ENCODE data around the gene ACAD8.

The ACAD8 gene

DNA sequence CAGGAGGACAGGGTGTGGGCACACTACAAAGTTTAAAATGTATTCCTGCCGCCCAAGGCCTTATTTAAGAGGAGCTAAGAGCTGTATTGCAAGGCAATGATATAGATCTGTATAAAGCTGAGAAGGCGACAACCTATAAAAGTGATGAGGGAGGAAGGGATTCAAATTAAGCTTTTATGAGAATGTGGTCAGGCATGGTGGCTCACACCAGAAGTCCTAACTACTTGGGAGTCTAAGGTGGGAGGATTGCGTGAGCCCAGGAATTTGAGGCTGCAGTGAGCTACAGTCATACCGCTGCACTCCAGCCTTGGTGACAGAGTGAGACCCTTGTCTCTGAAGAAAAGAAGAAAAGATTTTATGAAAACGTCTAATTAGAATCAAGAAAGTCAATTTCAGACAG is 13.1 kb downstream of the ACAD8 start:
- intact Hi-C loops (cut with micrococcal nuclease), result no loop called here
- Mint-ChIP-seq H3K36me3 (ENCODE audit: low read depth) (peaks cover 34% of the 10 kb centered on the region), H3K27ac (no peak overlapping the region), H3K4me3 (no peak overlapping the region), H3K4me1 (ENCODE audit: low read depth) (peaks cover 26% of the 10 kb centered on the region), H3K9me3 (no peaks in the 10 kb centered on the region), H3K27me3 (peaks cover 44% of the 10 kb centered on the region)

DNA sequence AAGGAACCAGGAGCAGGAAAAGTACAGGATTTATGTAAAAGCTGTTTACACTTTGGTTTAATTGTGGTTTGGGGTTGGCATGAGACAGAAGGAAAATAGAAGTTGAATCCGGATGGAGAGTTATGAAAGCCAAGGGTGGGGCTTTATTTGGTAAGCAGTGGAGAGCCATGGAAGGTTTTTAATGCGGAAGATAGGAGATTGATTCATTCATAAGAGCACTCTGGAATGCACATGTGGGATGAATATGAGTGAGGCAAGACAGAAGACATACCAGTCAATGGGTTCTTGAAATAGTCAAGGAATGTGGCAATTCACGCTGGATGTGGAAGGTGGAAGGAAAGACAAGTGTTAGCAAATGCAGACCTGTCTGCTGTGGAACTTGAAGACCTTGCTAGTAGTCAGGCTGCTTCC is 13.5 kb downstream of the ACAD8 start:
- Mint-ChIP-seq H3K4me1 (ENCODE audit: low read depth) (peaks cover 26% of the 10 kb centered on the region), H3K4me3 (no peak overlapping the region), H3K36me3 (ENCODE audit: low read depth) (peaks cover 30% of the 10 kb centered on the region), H3K27me3 (peaks cover 48% of the 10 kb centered on the region), H3K27ac (no peak overlapping the region), H3K9me3 (no peaks in the 10 kb centered on the region)
- intact Hi-C loops (cut with micrococcal nuclease), result no loop called here

DNA sequence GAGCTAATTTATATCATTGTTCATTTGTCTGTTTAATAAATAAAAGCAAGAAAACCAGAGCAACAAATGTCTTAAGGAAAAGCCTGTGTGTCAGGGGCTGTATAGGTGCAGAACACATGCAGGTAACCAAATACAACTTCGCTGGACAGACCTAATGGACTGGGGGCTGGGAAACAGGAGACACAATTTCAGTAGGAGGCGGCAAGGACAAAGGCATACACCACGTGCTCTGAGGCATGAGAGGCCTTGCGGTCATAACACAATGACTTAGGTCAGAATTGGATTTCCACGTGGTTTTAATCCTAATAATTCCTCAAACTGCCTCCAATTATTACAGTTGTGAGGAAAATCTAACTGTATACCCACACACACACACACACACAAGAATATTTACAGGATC is 14.1 kb downstream of the ACAD8 start:
- Mint-ChIP-seq H3K9me3 (no peaks in the 10 kb centered on the region), H3K27ac (no peak overlapping the region), H3K36me3 (ENCODE audit: low read depth) (peaks cover 24% of the 10 kb centered on the region), H3K27me3 (peaks cover 50% of the 10 kb centered on the region), H3K4me1 (ENCODE audit: low read depth) (peaks cover 26% of the 10 kb centered on the region), H3K4me3 (no peak overlapping the region)
- intact Hi-C loops (cut with micrococcal nuclease), result no loop called here

DNA sequence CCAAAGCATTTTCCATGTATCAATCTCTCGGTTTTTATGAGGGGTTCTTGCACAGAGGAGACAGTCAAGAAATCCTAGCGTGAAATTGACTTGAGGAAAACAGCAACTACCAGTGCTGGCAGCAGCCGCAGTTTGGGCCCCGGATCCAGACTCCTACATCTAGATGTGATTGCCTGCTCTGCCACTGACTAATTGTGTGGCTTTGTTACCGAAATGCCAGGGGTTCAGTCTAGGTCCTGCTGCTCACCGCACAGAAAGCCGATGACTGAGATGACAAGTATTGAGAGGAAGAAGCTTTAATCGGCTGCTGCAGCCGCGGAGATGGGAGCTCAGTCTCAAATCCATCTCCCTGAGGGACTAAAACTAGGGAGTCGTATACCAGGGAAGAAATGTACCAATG is 14.6 kb downstream of the ACAD8 start:
- Mint-ChIP-seq H3K27me3 (peaks cover 52% of the 10 kb centered on the region), H3K36me3 (ENCODE audit: low read depth) (peaks cover 19% of the 10 kb centered on the region), H3K27ac (no peak overlapping the region), H3K4me3 (no peak overlapping the region), H3K4me1 (ENCODE audit: low read depth) (peaks cover 26% of the 10 kb centered on the region), H3K9me3 (no peaks in the 10 kb centered on the region)
- intact Hi-C loops (cut with micrococcal nuclease), result no loop called here

DNA sequence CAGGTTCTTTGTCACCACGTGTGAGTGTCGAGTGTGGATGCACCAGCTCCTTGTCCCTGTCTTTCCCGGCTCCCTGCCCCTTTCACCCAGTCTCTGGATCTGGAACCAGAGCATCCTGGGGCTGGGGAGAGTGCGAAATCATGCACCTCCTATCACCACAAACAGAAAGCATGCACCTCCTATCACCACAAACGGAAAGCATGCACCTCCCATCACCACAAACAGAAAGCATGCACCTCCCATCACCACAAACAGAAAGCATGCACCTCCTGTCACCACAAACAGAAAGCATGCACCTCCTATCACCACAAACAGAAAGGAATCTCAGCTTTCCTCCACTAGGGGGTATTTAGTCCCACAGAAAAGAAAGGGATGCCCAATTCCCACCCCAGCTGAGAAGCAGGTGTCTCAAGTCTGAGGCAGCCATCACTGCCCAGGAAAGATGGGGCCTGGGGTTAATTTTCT is 16.9 kb downstream of the ACAD8 start:
- H3K36me3 Mint-ChIP-seq (ENCODE audit: low read depth), result no peaks in the 10 kb centered on the region
- no peak overlapping the region for H3K4me3 Mint-ChIP-seq
- H3K4me1 Mint-ChIP-seq (ENCODE audit: low read depth), result peaks cover 26% of the 10 kb centered on the region
- H3K27me3 Mint-ChIP-seq, result peaks cover 68% of the 10 kb centered on the region
- no peak overlapping the region for H3K27ac Mint-ChIP-seq
- intact Hi-C loops (cut with micrococcal nuclease), result no loop called here
- H3K9me3 Mint-ChIP-seq, result no peaks in the 10 kb centered on the region

DNA sequence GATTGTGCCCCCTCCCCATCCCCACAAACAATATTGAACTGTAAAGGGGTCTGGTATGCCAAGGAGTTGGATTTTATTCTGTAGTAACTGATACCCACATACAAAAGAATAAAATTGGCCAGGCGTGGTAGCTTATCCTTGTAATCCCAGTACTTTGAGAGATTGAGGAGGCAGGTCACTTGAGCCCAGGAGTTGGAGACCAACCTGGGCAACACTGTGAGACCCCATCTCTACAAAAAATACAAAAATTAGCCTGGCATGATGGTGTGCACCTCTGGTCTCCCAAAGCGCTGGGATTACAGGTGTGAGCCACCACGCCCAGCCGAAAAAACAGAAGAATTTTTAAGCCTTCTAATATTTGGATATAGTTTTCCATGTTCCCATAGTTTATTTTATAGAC is 18.6 kb downstream of the ACAD8 start:
- H3K27me3 Mint-ChIP-seq, result peaks cover 79% of the 10 kb centered on the region
- H3K9me3 Mint-ChIP-seq, result no peaks in the 10 kb centered on the region
- no peak overlapping the region for H3K4me3 Mint-ChIP-seq
- no peaks in the 10 kb centered on the region for H3K36me3 Mint-ChIP-seq (ENCODE audit: low read depth)
- intact Hi-C loops (cut with micrococcal nuclease), result no loop called here
- no peak overlapping the region for H3K27ac Mint-ChIP-seq
- H3K4me1 Mint-ChIP-seq (ENCODE audit: low read depth), result peaks cover 22% of the 10 kb centered on the region

DNA sequence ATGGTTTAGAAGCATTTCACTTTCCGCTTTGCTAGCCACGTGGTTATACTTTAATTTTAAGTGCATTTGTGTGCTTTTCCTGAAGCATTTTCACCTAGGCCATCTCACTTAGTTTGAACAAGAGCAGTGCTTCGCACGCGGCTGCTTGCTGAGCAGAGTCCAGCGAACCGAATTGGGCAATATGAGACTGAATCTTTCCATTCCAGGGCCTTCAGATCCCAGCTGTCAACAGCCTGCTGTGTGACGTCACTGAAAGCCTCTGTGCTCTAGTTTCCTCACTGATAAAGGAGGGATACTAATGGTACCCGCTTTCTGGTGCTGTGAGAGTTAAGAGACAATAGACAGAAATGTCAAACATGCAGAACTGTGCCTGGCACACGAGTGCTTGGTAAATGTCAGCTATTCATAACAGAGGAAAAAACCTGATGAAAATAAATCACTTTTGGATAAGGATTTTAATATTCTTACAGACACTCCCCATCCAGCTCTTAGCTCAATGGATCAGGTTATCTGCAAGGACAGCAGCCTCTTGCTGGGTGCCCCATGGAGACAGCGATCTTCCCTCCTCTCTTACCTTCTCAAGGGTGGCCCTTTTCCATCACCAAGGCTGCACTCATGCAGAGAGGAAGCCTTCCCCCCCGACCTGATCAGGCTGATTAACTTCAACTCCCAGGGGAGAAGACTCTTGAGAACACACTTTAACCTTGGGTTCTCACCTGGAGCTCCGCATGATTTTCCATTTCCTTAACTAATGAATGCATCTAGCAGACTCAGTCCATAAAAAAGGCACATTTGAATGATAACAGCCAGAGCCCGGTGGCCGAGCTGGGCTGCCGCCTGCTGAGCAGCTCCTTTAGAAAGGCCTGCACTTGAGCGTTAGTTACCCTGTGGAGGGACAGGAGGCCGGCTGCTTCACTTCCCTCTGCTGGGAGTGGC is 19.3 kb downstream of the ACAD8 start:
- Mint-ChIP-seq H3K9me3 (no peaks in the 10 kb centered on the region), H3K4me1 (ENCODE audit: low read depth) (peaks cover 15% of the 10 kb centered on the region), H3K27ac (no peak overlapping the region), H3K27me3 (peaks cover 86% of the 10 kb centered on the region), H3K36me3 (ENCODE audit: low read depth) (no peaks in the 10 kb centered on the region), H3K4me3 (no peak overlapping the region)
- intact Hi-C loops (cut with micrococcal nuclease), result no loop called here

DNA sequence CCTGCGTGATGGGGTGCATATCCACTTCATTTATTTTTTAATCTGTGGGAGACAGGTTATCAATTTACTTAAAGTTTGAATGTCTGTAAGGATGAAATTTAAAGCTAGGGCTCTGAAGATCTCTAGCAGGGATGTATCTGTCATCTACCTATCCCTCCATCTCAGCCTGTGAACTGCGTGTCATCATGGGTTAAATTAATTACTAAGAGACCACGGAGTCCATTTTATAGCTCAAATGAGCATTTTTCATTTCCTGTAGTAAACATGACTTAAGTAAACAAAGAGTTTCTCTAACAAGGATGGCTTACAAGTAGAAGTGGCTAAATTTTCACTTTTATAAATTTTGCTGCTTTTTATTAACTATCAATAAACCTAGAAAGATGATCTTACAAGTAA is 19.9 kb downstream of the ACAD8 start:
- Mint-ChIP-seq H3K27ac (no peak overlapping the region), H3K4me3 (no peak overlapping the region), H3K9me3 (no peaks in the 10 kb centered on the region), H3K27me3 (peaks cover 87% of the 10 kb centered on the region), H3K36me3 (ENCODE audit: low read depth) (no peaks in the 10 kb centered on the region), H3K4me1 (ENCODE audit: low read depth) (peaks cover 8% of the 10 kb centered on the region)
- intact Hi-C loops (cut with micrococcal nuclease), result no loop called here

DNA sequence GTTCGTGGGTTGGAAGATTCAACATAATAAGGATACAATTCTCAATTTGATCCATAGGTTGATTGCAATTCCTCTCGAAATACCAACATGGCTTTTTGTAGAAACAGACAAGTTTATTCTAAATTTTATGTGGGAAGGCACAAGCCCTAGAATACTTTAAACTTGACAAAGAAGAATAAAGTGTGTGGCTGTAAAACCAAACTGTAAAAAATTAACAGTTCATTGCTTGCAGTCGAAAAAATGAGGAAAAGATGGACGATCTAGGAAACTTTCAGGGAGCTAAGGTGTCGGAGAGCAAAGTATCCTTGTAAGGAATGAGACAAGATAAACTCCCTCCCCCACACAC is 21.8 kb downstream of the ACAD8 start:
- H3K9me3 Mint-ChIP-seq, result no peaks in the 10 kb centered on the region
- H3K4me1 Mint-ChIP-seq (ENCODE audit: low read depth), result peaks cover 8% of the 10 kb centered on the region
- H3K4me3 Mint-ChIP-seq, result no peak overlapping the region
- H3K36me3 Mint-ChIP-seq (ENCODE audit: low read depth), result no peaks in the 10 kb centered on the region
- peaks cover 88% of the 10 kb centered on the region for H3K27me3 Mint-ChIP-seq
- intact Hi-C loops (cut with micrococcal nuclease), result no loop called here
- H3K27ac Mint-ChIP-seq, result no peak overlapping the region

DNA sequence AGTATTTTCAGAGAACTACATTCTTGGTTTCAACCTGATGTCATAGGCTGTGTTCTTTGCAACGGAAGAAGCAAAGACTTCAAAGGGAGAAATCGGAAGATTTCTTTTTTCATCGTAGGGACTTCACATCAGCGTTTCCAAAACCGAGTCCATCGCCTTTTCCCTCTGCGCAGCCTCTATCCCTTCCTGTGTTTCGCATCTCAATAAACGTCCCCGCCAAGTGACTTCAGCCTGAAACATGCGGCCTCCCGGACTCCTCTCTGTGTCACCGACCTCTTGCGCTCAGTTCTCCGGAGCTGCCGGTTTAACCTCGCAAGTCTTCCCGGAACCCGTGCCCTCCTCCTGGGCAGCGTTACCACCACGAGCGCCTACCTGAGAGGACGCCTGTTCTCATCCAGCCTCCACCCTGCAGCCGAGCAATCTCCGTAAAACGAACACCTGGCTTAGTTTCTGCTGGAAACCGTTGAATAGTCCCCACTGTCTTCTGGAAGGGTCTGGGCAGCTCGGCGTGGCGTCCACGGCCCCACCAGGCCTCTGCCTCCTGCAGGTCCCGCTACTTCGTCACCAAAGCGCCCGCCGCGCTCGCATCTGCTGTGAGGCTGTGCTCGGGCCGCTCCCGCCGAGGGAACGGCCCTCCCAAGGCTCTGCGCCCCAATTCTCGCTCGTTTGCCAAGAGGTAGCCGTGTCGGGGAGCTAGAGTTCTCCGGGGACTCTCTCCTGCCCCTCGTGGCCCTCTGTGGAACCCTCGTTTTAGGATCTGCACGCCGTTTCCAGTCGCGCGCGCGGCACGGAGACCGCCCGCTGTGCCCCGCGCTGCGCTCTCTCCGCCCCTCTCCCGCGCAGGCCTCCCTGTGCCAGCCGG is 22.4 kb downstream of the ACAD8 start, which contains the start of gene GLB1L3:
GLB1L3 (plus strand) TSS at position 846 of the 862 bp plus-strand sequence. CDS start 362 bp downstream, outside the sequence.
- Mint-ChIP-seq H3K27ac (no peak within 1 kb of the TSS), H3K36me3 (ENCODE audit: low read depth) (no peaks in the 10 kb centered on the region), H3K4me1 (ENCODE audit: low read depth) (peaks cover 8% of the 10 kb centered on the region), H3K9me3 (no peaks in the 10 kb centered on the region), H3K27me3 (peaks cover 86% of the 10 kb centered on the region), H3K4me3 (peak within 1 kb of the TSS; percentile 55)
- intact Hi-C loops (cut with micrococcal nuclease), result no loop called here

DNA sequence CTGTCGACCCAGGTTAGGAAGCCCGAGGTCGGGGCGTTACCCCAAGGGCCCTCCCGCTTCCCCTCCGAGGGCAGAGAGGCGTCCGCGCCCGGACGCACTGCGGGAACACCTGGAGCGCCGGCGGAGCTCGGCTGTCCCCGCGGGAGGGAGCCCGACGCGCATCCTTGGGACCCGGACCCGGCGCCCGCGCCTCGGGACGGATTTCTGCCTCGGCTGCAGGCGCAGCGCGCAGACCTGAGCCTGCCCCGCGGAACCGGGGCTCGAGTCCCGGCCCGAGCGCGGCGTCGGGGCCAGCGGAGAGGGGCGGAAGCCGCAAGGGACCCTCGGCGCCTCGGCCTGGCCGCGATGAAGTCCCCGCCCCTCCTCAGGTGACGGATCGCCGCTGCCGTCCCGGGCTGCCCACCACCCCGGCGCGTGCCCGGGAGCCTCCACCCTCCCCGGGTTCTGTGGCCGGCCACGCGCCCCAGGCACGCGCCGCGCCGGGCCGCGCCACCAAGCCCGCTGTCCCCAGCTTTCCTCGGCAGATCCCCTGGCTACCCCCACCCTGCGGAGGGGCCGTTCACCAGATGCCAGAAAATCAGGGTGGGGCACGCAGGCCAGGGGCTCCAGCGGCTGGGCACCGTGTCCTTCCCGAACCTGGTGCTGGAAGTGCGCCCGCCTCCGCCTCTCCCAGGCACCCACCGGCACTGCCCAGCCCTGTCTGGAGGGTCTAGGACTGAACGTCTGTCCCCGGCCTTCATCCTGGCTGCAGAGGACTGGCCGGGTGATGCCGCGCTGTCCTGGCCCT is 23.2 kb downstream of the ACAD8 start:
- Mint-ChIP-seq H3K4me1 (ENCODE audit: low read depth) (peaks cover 8% of the 10 kb centered on the region), H3K36me3 (ENCODE audit: low read depth) (no peaks in the 10 kb centered on the region), H3K4me3 (peak overlapping the region; percentile 55), H3K27me3 (peaks cover 81% of the 10 kb centered on the region), H3K27ac (no peak overlapping the region), H3K9me3 (no peaks in the 10 kb centered on the region)
- intact Hi-C loops (cut with micrococcal nuclease), result no loop called here

DNA sequence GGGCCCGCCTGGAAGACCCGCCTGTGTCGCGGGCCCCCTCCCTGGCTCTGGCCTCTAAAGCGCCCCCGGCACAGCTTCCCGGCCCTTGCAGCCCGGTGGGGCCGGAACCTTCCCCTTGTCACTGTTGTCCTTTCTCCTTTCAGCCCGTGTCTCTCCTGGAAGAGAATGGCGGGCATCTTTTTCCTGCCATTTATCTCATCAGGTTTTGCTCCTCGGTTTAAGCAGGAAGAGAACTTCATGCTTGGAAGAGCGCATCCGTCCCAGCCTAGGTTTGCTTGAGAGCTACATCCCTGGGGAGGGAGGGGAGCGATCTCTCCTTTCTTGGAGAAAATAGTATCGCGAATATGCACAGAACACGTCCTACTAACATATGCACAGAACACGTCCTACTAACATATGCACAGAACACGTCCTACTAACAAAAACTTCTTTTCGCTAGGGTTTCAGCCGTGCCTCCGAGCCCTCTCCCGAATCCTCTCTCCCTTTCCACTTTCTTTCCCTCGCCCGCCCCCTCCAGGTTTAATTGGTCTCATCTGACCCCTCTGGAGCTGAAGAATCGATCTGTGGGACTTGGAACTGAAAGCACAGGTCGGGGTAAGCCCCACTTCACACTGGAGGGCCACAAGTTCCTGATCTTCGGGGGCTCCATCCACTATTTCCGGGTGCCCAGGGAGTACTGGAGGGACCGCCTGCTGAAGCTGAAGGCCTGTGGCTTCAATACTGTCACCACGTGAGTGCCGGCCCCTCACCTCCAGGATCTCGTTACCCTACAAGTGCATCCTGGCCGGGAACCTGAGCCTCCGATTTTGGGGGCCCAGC is 24.0 kb downstream of the ACAD8 start:
- no peaks in the 10 kb centered on the region for H3K36me3 Mint-ChIP-seq (ENCODE audit: low read depth)
- H3K4me3 Mint-ChIP-seq, result no peak overlapping the region
- no peak overlapping the region for H3K27ac Mint-ChIP-seq
- no peaks in the 10 kb centered on the region for H3K9me3 Mint-ChIP-seq
- H3K27me3 Mint-ChIP-seq, result peaks cover 74% of the 10 kb centered on the region
- intact Hi-C loops (cut with micrococcal nuclease), result no loop called here
- H3K4me1 Mint-ChIP-seq (ENCODE audit: low read depth), result peaks cover 8% of the 10 kb centered on the region

DNA sequence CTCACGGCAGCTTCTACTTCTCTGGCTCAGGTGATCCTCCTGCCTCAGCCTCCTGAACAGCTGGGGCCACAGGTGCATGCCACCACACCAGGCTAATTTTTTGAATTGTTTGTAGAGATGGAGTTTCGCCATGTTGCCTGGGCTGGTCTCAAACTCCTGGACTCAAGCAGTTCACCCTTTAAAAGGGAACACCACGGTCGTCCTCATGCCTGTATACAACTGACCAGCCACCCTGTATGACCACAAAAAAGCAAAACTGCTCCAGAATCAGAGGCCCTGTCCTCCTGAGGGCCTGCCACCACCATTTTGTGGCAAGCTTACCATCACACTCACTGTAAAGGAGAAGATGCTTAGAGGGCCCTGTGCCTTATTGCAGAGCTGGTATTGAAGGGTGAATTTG is 25.0 kb downstream of the ACAD8 start:
- no peaks in the 10 kb centered on the region for H3K9me3 Mint-ChIP-seq
- H3K4me3 Mint-ChIP-seq, result no peak overlapping the region
- H3K36me3 Mint-ChIP-seq (ENCODE audit: low read depth), result no peaks in the 10 kb centered on the region
- H3K27me3 Mint-ChIP-seq, result peaks cover 70% of the 10 kb centered on the region
- intact Hi-C loops (cut with micrococcal nuclease), result no loop called here
- H3K27ac Mint-ChIP-seq, result no peak overlapping the region
- H3K4me1 Mint-ChIP-seq (ENCODE audit: low read depth), result peaks cover 8% of the 10 kb centered on the region

Measured in dendritic cell treated with granulocyte-macrophage colony-stimulating factor and Interleukin-4, amounts not matched to agents 40 ng/mL and 50 ng/mL, for 4 days (primary cell).